ENCODE measurements around the gene UMAD1. TPM values are rescaled to one million over a fixed set of nuclear protein-coding genes. Genes with fewer than 3 reads are reported as not detected.

The UMAD1 gene
- total and polyA plus RNA-seq, 2 experiments from 2014 or later = 8.4 to 12.4 TPM

- TF ChIP-seq CTCF (conservative IDR thresholded peaks at IDR 0.05; ENCODE audit: low read depth in 2 of 2) = no peak
- no peak for TF ChIP-seq JUNB (IDR thresholded peaks at IDR 0.05; ENCODE audit: unreplicated experiment)
- no peak for TF ChIP-seq ETS1 (IDR thresholded peaks at IDR 0.05)
These were observed 167.6 kb downstream of the UMAD1 start (continued) for GRCh38 chr7:7808156-7808555.

GRCh38 chr7:7808626-7809025 is 168.1 kb downstream of the UMAD1 start:
- no peak overlapping the region for H3K27ac Mint-ChIP-seq
- no peak for ATAC-seq
- no peaks in the 10 kb centered on the region for H3K9me3 Mint-ChIP-seq
- no peaks in the 10 kb centered on the region for H3K36me3 Mint-ChIP-seq (ENCODE audit: low read depth)
- Histone ChIP-seq H4K20me1 (replicated peaks; ENCODE audit: insufficient read depth) (no peaks in the 10 kb centered on the region), H3K4me1 (ENCODE audit: insufficient read depth) (0 out of 2 replicates have a peak, but pooled peaks cover 3% of the 10 kb centered on the region), H3K4me2 (no peak overlapping the region), H3K4me3 (no peak overlapping the region), H3K27me3 (ENCODE audit: insufficient read depth) (no peaks in the 10 kb centered on the region), H3K79me2 (replicated peaks; ENCODE audit: insufficient read depth) (no peaks in the 10 kb centered on the region), H2AFZ (no peak overlapping the region), H3K9me2 (ENCODE audit: insufficient read depth) (no peaks in the 10 kb centered on the region), H3F3A (replicated peaks; ENCODE audit: low read depth) (no peaks in the 10 kb centered on the region), H3K36me3 (ENCODE audit: insufficient read depth) (no peaks in the 10 kb centered on the region), H3K27ac (ENCODE audit: low read depth) (no peak overlapping the region)
- no peak for TF ChIP-seq NANOG (IDR thresholded peaks at IDR 0.05; ENCODE audit: borderline replicate concordance)
- TF ChIP-seq POLR2AphosphoS5 (IDR thresholded peaks at IDR 0.05; ENCODE audit: low read depth) = no peak
- TF ChIP-seq ZNF331 (CRISPR knock-in tag; IDR thresholded peaks at IDR 0.05; ENCODE audit: low read depth) = no peak
- no peak for TF ChIP-seq ETS1 (IDR thresholded peaks at IDR 0.05)
- no peak for TF ChIP-seq ZNF114 (CRISPR knock-in tag; IDR thresholded peaks at IDR 0.05)
- TF ChIP-seq REST (IDR thresholded peaks at IDR 0.05; ENCODE audit: unreplicated experiment) = no peak
- no peak for TF ChIP-seq ZNF462 (CRISPR knock-in tag; IDR thresholded peaks at IDR 0.05)
- no peak for TF ChIP-seq CREB1 (CRISPR knock-in tag; IDR thresholded peaks at IDR 0.05; ENCODE audit: low read depth)
- TF ChIP-seq EZH2 (IDR thresholded peaks at IDR 0.05; ENCODE audit: low read depth, unreplicated experiment) = no peak
- no peak for TF ChIP-seq JUNB (IDR thresholded peaks at IDR 0.05; ENCODE audit: unreplicated experiment)
- DNase-seq (ENCODE audit: low spot score) = no peak
- H3K27me3 Mint-ChIP-seq (ENCODE audit: insufficient read depth, low read depth, poor library complexity) = no peaks in the 10 kb centered on the region
- H3K4me3 Mint-ChIP-seq = no peak overlapping the region
- peaks cover 8% of the 10 kb centered on the region; the same call in 2 of the 3 replicates for H3K4me1 Mint-ChIP-seq
